OCI-LY3 (cell line): ENCODE measurements around the gene PRPS2.
A peak's percentile ranks its signal among the peaks of the same experiment; 100 is the strongest.

ENCODE experiments used
- H2AFZ ChIP-seq: fragments of 200-600, 300-600 bp; shearing (Covaris generic); 2 replicates; pipeline ENCODE4 v1.6.0; 2014; ENCODE audit warnings: antibody characterized with exemption, low read depth, low read length
- H3K27ac ChIP-seq: fragments of 200-600, 300-600 bp; sonication (generic); 2 replicates; pipeline ENCODE4 v1.5.1; 2014; ENCODE audit warnings: mild to moderate bottlenecking, low read length, moderate library complexity, mixed read lengths
- H3K27me3 ChIP-seq: fragments of 200-600, 300-600 bp; sonication (generic); 2 replicates; pipeline ENCODE4 v1.6.1; 2014; ENCODE audit warnings: low read depth, low read length, mixed read lengths
- H3K36me3 ChIP-seq: fragments of 200-600, 300-600 bp; sonication (generic); replicated peaks from 2 replicates; pipeline ENCODE3; 2014; ENCODE audit warnings: low read depth, low read length, mixed read lengths
- H3K4me1 ChIP-seq: fragments of 300-600, 200-600 bp; sonication (generic); 2 replicates; pipeline ENCODE4 v1.6.1; 2014; ENCODE audit warnings: low read length, mixed read lengths
- H3K4me2 ChIP-seq: fragments of 200-600, 300-600 bp; sonication (generic); 2 replicates; pipeline ENCODE4 v1.6.1; 2014; ENCODE audit warnings: low read length, mixed read lengths
- H3K4me3 ChIP-seq: fragments of 300-600, 200-600 bp; sonication (generic); 2 replicates; pipeline ENCODE4 v1.5.1; 2014; ENCODE audit warnings: antibody characterized with exemption, mild to moderate bottlenecking, low read length, moderate library complexity
- H3K79me2 ChIP-seq: fragments of 300-600, 200-600 bp; shearing (Covaris generic); 2 replicates; pipeline ENCODE4 v1.6.1; 2014; ENCODE audit warnings: mild to moderate bottlenecking, low read length, mixed read lengths
- H3K9ac ChIP-seq: fragments of 300-600, 200-600 bp; shearing (Covaris generic); 2 replicates; pipeline ENCODE4 v1.6.0; 2014; ENCODE audit warnings: mild to moderate bottlenecking, low read length, moderate library complexity
- H3K9me3 ChIP-seq: fragments of 200-600, 300-600 bp; shearing (Covaris generic); 2 replicates; pipeline ENCODE4 v1.6.1; 2014; ENCODE audit warnings: low read length, mixed read lengths; ENCODE audit not compliant: insufficient read depth
- H4K20me1 ChIP-seq: fragments of 200-600, 300-600 bp; sonication (generic); 2 replicates; pipeline ENCODE4 v1.6.1; 2016; ENCODE audit warnings: low read length, mixed read lengths; ENCODE audit not compliant: insufficient read depth
- CTCF ChIP-seq: fragments of 200-600, 300-600 bp; sonication (generic); IDR thresholded peaks from 2 replicates; pipeline ENCODE4 v1.5.1; 2014; ENCODE audit warnings: antibody characterized with exemption, low read length, low read depth
- EZH2phosphoT487 ChIP-seq: fragments of 200-600 bp; shearing (Covaris generic); IDR thresholded peaks from 2 replicates; pipeline ENCODE4 v1.6.1; 2018; ENCODE audit warnings: antibody characterized with exemption, mixed run types, low read depth

Gene PRPS2

GRCh38 chrX:12753366-12753765 lies 37.8 kb upstream of the PRPS2 start:
- Histone ChIP-seq H3K27ac (no peak overlapping the region), H3K4me1 (no peaks in the 10 kb centered on the region), H3K9ac (no peak overlapping the region), H3K9me3 (0 out of 2 replicates have a peak, but pooled peaks cover 3% of the 10 kb centered on the region), H3K4me2 (no peak overlapping the region), H3K79me2 (no peaks in the 10 kb centered on the region), H4K20me1 (no peaks in the 10 kb centered on the region), H2AFZ (no peak overlapping the region), H3K4me3 (no peak overlapping the region), H3K36me3 (no peaks in the 10 kb centered on the region), H3K27me3 (no peaks in the 10 kb centered on the region)
- TF ChIP-seq EZH2phosphoT487 (no peak), CTCF (no peak)

GRCh38 chrX:12758291-12758690 lies 32.9 kb upstream of the PRPS2 start:
- Histone ChIP-seq H3K27me3 (no peaks in the 10 kb centered on the region), H3K4me2 (no peak overlapping the region), H3K79me2 (no peaks in the 10 kb centered on the region), H3K4me1 (no peaks in the 10 kb centered on the region), H4K20me1 (no peaks in the 10 kb centered on the region), H3K9me3 (no peaks in the 10 kb centered on the region), H3K4me3 (no peak overlapping the region), H3K27ac (no peak overlapping the region), H2AFZ (no peak overlapping the region), H3K9ac (no peak overlapping the region), H3K36me3 (no peaks in the 10 kb centered on the region)
- TF ChIP-seq EZH2phosphoT487 (no peak), CTCF (no peak)

- H3K4me2 ChIP-seq = no peak overlapping the region
- peaks cover 9% of the 10 kb centered on the region for H3K4me1 ChIP-seq
- TF ChIP-seq CTCF (no peak), EZH2phosphoT487 (no peak)
- peaks cover 23% of the 10 kb centered on the region for H3K27me3 ChIP-seq
- H3K4me3 ChIP-seq = no peak overlapping the region
- no peaks in the 10 kb centered on the region for H4K20me1 ChIP-seq
- no peaks in the 10 kb centered on the region for H3K36me3 ChIP-seq
- no peak overlapping the region for H3K9ac ChIP-seq
- H3K9me3 ChIP-seq = no peaks in the 10 kb centered on the region
- no peak overlapping the region for H3K27ac ChIP-seq
- H2AFZ ChIP-seq = no peak overlapping the region
- no peaks in the 10 kb centered on the region for H3K79me2 ChIP-seq
These were observed 23.4 kb upstream of the PRPS2 start for GRCh38 chrX:12767856-12768255.

GRCh38 chrX:12768491-12768890 lies 22.7 kb upstream of the PRPS2 start:
- Histone ChIP-seq H3K79me2 (no peaks in the 10 kb centered on the region), H4K20me1 (no peaks in the 10 kb centered on the region), H3K27me3 (peaks cover 25% of the 10 kb centered on the region), H3K4me1 (peaks cover 9% of the 10 kb centered on the region), H2AFZ (no peak overlapping the region), H3K4me3 (no peak overlapping the region), H3K4me2 (no peak overlapping the region), H3K27ac (no peak overlapping the region), H3K36me3 (no peaks in the 10 kb centered on the region), H3K9ac (no peak overlapping the region), H3K9me3 (no peaks in the 10 kb centered on the region)
- 0 out of 2 replicates have a peak, but pooled peaks have one; percentile 5 for TF ChIP-seq CTCF
- no peak for TF ChIP-seq EZH2phosphoT487
